Breast epithelium (tissue), 3 donors: ENCODE measurements around the gene SLC10A3.

Source experiments
- POLR2A ChIP-seq: fragments of 450-650 bp; IDR thresholded peaks from one replicate; pipeline ENCODE4 v1.6.1; 2016; ENCODE audit warnings: antibody characterized with exemption, mild to moderate bottlenecking, moderate library complexity
- POLR2AphosphoS5 ChIP-seq, 3 donors: sonication (generic); formaldehyde crosslinking; IDR thresholded peaks; one replicate each; pipeline ENCODE4 v1.6.1; 2017; ENCODE audit warnings: antibody characterized with exemption in 3 of 3
- TF ChIP-seq, protein P1 (sequence below), 3 donors: fragments of 450-650 bp; IDR thresholded peaks; one replicate each; pipeline ENCODE4 v1.5.1; 2016 to 2017; ENCODE audit warnings: antibody characterized with exemption in 3 of 3, mild to moderate bottlenecking in 3 of 3, moderate library complexity in 3 of 3

GRCh38 chrX:154495472-154495922, 5.1 kb upstream of the SLC10A3 start:
- TF ChIP-seq, protein P1, sequence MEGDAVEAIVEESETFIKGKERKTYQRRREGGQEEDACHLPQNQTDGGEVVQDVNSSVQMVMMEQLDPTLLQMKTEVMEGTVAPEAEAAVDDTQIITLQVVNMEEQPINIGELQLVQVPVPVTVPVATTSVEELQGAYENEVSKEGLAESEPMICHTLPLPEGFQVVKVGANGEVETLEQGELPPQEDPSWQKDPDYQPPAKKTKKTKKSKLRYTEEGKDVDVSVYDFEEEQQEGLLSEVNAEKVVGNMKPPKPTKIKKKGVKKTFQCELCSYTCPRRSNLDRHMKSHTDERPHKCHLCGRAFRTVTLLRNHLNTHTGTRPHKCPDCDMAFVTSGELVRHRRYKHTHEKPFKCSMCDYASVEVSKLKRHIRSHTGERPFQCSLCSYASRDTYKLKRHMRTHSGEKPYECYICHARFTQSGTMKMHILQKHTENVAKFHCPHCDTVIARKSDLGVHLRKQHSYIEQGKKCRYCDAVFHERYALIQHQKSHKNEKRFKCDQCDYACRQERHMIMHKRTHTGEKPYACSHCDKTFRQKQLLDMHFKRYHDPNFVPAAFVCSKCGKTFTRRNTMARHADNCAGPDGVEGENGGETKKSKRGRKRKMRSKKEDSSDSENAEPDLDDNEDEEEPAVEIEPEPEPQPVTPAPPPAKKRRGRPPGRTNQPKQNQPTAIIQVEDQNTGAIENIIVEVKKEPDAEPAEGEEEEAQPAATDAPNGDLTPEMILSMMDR (IDR thresholded peaks at IDR 0.05) = no peak
- TF ChIP-seq POLR2A = no peak
- no peak for TF ChIP-seq POLR2AphosphoS5 (IDR thresholded peaks at IDR 0.05)
